GM18507 (cell line): ENCODE measurements around the gene IL20.
"Not testable (repeated sequence)": the region's sequence is repeated elsewhere in the genome, so short reads cannot be mapped to it uniquely, and the experiment has no call there.

Source experiments
- DNase-seq: peaks from one replicate; pipeline ENCODE4 v3.0.0; 2011; ENCODE audit warnings: low read depth; ENCODE audit not compliant: insufficient read length; ENCODE audit errors: extremely low spot score
- FAIRE-seq: peaks from 2 replicates; lab custom pipeline; 2011; peaks lifted over from hg19 to GRCh38; lab: Jason Lieb, UNC

The IL20 gene

DNA sequence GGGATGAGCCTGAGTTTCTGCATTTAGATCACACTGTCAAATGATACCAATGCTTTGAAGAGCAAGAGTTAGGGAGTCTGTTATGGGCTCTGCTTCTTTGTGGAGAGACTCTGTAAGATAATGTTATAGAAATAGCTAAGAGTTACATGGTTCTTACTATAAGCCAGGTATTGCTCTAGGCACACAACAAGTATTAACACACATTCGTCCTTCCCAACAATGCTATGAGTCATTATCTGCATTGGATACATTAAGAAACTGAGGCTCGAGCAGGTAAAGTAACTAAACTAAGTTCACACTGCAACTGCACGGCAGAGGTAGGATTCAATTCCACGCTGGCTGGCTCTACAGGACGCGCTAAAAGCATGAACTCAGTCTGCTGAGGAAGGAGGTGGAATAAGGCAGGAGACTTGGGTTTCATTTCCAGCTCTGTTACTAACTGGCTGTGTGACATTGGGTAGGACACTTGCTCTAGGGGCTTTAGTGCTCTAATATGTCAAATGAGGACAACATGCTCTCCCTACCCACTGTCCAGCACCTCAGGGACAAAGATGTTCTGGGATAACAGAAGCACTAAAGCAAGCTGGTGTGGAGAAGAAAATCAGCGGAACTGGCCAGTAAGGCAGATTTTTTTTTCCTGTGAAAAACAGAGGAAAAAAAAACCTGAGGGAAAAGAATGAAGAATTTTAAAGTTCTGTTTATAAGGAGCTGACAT lies 23.7 kb upstream of the IL20 start:
- FAIRE-seq (no peak), DNase-seq (no peak)

DNA sequence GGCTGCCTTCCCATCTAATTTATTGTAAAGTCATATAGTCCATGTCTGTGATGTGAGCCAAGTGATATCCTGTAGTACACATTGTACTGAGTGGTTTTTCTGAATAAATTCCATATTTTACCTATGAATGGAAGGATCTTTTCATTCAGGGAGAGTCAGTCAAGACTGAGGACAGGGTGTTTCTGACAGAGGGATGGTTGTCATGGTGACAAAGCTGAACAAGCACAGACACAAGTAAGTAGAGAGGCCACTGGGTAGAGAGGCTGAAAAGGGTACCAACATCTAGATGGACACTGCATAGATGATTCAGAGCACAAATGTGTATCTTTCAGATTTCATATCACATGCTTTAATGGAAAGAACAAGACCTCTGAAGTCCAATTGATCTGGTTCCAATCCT lies 22.6 kb upstream of the IL20 start:
- DNase-seq = no peak
- no peak for FAIRE-seq

DNA sequence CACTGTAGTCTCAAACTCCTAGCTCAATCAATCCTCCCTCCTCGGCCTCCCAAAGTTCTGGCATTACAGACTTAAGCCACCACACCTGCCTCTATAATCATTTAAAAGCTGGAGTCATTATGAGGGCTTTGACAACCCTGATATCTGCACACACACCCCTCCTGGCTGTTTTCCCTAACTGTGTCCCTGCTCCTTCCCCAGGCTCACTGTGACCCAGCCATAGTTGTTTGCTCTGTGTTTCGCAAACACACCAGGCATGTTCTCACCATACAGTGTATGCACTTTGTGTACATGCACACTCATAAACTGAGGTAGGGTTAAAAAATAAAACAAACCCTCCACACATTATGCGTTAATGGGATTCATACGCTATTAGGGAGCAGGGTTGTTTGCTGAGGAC lies 21.8 kb upstream of the IL20 start:
- no peak for FAIRE-seq
- DNase-seq = no peak

DNA sequence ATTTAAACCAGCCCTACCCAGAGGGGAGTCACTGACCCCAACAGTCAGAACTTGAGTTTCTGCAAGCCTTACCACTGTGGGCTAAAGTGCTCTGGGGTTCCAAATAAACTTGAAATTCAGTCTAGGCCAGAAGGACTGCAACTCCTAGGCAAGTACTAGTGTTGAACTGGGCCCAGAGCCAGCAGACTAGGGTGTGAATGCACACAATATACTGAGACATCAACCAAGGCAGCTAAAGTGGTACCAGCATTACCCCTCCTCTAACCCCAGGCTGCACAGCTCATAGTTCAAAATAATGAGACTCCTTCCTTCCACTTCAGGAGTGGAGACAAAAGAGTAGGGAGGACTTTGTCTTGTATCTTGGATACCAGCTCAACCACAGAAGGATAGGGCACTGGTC lies 18.9 kb upstream of the IL20 start:
- DNase-seq (no peak), FAIRE-seq (no peak)

DNA sequence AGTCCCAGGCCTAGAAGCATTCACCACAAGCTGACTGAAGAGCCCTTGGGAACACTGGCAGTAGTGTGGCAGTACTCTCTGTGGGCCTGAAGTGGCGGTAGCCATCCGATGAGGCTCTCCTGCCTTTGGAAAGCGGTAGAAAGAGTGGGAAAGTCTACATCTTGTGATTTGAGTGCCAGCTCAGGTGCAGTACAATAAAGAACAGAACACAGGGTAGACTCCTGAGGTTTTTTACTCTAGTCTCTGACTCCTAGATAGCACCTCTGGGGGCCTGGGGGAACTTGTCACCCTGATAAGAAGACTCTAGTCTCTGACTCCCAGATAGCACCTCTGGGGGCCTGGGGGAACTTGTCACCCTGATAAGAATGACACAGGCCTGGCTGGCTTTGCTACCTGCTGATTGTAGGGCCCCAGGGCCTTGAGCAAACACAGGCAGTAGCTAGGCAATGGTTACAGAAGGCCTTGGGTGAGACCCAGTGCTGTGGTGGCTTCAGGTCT lies 18.0 kb upstream of the IL20 start:
- DNase-seq (no peak), FAIRE-seq (no peak)

DNA sequence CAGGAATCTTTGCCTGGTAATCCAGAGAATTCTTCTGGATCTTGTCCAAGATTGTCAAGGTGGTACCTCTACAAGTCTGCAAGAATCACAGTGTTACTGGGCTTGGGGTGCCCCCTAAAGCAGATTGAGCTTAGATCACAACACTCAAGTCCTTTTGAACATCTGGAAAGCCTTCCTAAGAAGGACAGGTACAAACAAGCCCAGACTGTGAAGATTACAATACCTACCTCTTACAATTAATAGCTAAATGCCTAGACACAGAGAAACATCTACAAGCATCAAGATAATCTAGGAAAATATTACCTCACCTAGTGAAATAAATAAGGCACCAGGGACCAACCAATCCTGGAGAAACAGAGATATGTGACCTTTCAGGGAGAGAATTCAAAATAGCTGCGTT lies 17.5 kb upstream of the IL20 start:
- no peak for DNase-seq
- FAIRE-seq = no peak

DNA sequence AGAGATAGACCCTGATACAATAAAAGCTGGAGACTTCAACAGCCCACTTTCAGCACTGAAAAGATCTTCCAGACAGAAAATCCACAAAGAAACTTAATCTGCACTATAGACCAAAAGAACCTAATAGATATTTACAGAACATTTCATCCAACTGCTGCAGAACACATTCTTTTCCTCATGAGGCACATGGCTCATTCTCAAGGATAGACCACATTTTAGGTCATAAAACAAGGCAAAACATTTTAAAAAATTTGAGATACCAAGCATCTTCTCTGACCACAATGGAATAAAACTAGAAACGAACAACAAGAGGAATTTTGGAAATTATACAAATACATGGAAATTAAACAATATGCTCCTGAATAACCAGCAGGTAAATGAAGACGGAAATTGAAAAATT lies 15.0 kb upstream of the IL20 start:
- no peak for DNase-seq
- FAIRE-seq = no peak

DNA sequence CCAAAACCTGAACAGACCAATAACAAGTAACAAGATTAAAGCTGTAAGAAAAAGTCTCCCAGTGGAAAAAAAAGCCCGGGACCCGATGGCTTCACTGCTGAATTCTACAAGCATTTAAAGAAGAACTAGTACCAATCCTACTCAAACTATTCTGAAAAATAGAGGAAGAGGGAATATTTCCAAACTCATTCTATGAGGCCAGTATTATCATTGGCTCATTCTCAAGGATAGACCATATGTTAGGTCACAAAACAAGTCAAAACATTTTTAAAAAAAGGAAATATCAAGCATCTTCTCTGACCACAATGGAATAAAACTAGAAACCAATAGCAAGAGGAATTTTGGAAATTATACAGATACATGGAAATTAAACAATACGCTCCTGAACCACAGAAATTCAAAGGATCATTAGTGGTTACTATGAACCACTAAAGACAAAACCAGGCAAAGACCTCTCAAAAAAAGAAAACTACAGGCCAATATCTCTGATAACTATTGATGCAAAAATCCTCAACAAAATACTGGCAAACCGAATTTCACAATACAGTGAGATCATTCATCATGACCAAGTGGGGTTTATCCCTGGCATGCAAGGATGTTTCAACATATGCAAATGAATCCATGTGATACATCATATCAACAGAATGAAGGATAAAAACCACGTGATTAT lies 13.9 kb upstream of the IL20 start:
- FAIRE-seq (no peak), DNase-seq (no peak)

DNA sequence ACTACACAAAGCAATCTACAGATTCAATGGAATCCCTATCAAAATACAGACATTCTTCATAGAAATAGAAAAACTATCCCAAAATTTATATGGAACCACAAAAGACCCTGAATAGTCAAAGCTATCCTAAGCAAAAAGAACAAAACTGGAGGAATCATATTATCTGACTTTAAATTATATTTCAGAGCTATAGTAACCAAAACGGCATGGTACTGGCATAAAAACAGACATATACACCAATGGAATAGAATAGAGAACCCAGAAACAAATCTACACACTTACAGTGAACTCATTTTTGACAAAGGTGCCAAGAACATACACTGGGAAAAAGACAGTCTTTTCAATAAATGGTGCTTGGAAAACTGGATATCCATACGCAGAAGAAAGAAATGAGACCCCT lies 12.8 kb upstream of the IL20 start:
- FAIRE-seq, DNase-seq: not testable (repeated sequence)

DNA sequence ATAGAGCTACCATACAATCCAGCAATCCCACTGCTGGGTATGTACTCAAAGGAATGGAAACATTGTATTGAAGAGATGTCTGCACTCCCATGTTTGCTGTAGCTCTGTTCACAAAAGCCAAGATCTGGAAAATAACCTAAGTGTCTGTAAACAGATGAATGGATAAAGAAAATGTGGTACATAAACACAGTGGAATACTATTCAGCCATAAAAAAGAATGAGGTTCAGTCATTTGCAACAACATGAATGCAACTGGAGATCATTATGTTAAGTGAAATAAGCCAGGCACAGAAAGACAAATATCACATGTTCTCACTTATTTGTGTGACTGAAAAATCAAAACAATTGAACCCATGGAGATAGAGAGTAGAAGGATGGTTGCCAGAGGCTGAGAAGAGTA lies 11.7 kb upstream of the IL20 start:
- DNase-seq, FAIRE-seq: not testable (repeated sequence)

DNA sequence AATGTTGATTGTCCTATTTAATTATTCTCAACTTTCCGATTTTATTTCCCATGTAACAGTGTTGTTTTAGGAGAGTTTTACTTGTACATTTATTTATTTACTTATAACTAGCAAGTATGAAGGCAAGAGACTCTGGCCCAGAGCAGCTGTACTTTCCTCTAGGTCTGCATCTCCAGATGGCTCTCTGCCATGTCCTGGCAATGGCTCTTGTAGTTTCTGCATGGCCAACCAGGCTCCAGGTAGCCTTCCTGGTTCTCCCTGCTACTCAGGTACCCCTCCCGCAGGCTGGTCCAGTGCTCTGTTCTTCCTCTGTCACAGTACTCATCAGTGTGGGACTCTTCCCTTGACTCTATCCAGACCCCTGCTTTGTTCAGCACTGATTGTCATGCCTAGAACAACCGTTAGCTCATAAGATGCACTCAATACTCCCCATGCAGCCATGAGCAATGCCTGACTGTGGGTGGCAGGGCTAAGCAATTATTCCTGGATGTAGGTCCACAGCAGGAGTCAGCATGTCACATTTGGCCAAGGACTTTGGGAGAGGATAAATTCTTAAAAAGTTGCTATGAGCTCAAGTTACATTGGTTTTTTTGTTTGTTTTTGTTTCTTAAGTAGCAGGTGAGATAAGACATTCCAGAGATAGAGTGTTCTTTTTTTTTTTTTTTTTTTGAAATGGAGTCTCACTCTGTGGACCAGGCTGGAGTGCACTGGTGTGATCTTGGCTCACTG lies 10.9 kb upstream of the IL20 start:
- FAIRE-seq (no peak), DNase-seq (no peak)

DNA sequence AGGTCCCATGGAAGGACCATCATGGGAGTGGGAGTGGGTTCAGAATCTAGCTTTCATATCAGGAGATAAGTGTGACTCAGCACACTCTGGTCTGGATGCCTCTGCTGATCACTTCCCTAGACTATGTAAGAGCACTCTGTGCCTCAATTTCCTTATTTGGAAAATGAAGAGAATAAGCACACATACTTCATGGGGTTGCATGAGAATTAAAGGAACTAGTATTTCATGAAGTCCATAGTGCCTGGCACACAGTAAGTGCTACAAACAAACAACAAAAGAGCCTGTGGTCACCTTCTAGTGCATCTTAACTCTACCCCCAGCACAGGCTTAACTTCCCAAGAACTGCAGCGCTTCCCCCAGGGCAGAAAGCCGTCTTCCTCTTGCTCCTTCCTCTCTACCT lies 9.6 kb upstream of the IL20 start:
- no peak for FAIRE-seq
- no peak for DNase-seq

DNA sequence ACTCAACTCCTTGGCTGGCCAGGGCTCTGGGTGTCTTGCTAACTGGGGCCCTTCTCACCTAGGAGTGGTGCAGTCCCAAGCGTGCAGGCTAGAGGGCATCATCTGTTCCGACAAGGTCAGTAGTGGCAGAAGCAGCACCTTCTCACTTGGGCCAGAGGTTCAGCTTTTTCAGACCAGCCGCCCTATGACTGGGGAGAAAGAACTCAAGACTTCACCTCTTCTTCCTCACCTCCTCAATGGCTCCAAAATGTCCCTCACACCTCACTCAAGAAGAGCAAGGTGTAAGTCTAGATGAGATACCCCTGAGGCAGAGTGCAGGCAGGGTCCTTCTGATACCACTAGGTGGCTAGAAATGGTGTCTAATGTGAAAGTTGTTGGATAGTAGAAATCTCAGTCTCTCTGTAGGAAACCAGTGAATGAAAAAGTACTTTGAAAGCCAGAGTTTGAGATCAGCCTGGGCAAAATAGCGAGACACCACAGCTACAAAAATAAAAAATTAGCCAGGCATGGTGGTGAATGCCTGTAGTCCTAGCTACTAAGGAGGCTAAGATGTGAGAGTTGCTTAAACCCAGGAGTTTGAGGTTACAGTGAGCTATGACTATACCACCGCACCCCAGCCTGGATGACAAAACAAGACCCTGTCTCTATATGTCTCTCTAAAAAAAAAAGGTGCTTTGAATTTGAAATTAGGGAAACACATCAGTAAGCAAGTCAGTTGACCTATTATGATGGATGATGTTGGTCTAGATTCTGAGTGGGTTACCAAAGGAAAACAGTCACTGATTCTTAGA lies 8.6 kb upstream of the IL20 start:
- no peak for FAIRE-seq
- DNase-seq = no peak

DNA sequence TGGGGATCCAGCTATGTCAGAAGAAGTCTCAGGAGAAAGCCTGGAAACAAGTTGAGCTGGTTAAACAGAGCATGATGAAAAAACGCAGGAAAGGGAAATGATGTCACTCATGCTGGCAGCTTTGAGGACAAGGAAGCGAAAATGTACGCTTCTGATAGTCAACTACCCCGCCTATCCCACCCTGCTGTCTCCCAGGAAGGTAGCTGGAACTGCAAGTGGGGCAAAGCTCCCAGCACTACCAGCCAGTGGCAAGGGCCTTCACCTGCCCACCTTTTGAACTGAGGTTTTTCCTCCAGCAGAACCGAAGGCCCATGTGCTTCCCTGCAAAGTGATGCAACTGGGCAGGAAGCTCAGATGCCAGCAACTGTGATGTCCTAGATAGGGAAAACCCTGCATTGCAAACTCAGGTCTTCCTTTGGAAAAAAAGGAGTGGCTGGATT lies 6.3 kb upstream of the IL20 start:
- FAIRE-seq (no peak), DNase-seq (no peak)

DNA sequence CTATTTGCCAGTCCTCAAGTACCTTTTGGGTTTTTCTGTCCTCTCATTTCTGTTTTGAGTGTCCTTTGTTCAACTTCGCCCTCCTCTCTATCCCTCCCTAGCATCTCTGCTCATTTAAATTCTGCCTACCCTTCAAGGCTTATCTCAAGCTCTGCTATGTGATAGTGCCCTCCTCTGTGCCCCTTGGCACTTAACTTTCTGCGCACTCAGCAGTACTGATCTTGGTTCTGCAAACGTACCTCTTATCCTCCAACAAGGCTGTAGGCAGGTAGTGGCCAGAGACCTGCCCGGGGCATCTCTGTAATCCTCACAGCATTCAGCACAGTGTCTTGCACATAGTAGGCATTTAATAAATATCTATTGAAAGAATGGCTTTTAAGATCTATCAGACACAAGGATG lies 5.3 kb upstream of the IL20 start:
- FAIRE-seq (no peak), DNase-seq (no peak)

DNA sequence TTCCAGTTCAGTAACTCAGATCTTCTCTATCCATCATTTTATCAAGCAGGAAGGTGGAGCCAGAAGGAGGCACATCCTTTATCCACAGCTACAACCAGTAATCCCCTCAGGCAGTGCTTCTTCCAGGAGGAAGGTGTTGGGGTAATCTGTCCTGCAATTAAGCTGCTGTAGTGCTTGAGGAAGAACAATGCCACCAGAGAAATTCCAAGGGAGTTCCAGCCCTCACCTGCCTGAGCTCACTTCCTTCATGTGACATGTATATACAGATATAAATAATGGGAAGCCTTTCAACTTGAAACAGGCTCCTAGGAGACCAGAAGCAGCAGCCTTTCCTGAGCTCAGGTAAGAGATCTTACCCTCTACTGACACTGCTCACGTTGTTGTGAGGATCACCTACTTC lies 2.2 kb upstream of the IL20 start:
- DNase-seq (no peak), FAIRE-seq (no peak)

DNA sequence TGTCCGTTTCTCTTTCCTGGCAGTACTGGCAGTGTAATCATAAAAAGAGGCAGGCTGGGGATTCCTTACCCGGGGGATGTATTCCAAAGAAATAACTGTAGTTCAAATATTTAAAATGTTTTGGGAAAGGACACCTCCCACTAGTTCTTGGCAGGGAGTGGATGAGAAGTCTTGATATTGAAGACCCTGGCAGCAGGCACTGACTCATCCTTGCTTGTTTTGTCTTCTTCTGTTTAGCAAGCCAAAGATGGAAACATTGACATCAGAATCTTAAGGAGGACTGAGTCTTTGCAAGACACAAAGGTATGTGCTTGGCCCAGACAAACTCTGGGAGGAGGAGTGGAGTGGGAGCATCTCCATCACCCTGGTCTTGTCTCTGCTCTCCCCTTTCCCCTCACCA lies 639 bp downstream of the IL20 start:
- no peak for DNase-seq
- FAIRE-seq = no peak

DNA sequence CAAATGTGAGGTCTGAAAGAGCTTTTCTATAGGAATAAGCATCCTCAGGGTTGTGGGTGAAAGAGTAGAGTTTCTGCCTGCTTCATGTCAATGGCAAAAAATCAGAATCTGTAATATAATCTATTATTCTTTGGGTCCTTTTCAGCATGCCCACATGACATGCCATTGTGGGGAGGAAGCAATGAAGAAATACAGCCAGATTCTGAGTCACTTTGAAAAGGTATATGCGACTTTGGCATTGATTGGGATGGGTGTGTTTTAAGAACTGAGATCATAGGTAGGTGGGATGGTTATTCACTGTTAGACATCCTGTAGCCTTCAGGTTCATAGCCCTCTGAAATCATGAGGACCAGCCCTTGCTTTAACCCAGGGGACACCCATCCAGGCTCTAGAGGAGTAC lies 1.8 kb downstream of the IL20 start:
- no peak for FAIRE-seq
- no peak for DNase-seq

DNA sequence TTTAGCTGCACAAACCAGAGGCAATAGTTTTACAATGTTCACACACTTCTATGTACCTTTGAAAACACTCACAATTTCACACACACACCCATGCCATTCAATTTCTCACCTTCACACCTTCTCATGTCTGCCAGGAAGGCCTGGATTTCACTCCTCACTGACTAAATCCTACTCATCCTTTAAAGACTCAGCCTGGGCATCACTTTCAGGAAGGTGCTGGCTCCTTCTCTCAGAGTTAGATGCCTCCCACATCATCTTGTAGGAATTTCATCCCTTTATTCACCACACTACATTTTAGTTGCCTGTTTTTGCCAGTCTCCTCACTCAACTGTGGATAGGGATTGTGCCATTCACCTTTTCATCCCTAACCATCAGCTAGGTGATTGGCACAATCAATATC lies 2.3 kb downstream of the IL20 start:
- FAIRE-seq = no peak
- DNase-seq = no peak

DNA sequence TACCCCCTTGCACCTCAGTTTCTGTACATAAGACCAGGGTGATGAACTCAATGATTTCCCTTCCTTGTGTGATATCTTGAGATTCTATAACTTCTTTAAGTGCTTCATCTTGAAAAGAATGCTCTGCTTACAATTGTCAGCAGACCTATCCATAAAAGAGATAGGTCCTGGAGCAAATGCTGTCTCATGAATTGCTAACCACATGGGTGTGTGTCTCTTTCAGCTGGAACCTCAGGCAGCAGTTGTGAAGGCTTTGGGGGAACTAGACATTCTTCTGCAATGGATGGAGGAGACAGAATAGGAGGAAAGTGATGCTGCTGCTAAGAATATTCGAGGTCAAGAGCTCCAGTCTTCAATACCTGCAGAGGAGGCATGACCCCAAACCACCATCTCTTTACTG lies 2.8 kb downstream of the IL20 start:
- no peak for FAIRE-seq

More for the DNA sequence above, 2.8 kb downstream of the IL20 start:
- DNase-seq = no peak
